IMR-90 (cell line): Measurements from ENCODE around the gene EGF.

Source experiments
- BHLHE40 ChIP-seq: fragments of 150-350 bp; IDR thresholded peaks from 2 replicates; pipeline ENCODE4 v1.6.1; 2016; ENCODE audit warnings: mild to moderate bottlenecking, low read depth, low read length
- CEBPB ChIP-seq: IDR thresholded peaks from 2 replicates; pipeline ENCODE4 v1.6.1; 2012; ENCODE audit warnings: low read depth, low read length, improper control_type of control experiment
- MAFK ChIP-seq: IDR thresholded peaks from 2 replicates; pipeline ENCODE4 v1.6.1; 2012; ENCODE audit warnings: low read depth, low read length, improper control_type of control experiment
- MAZ ChIP-seq: IDR thresholded peaks from 2 replicates; pipeline ENCODE4 v1.6.1; 2012; ENCODE audit warnings: low read depth, mild to moderate bottlenecking, low read length, improper control_type of control experiment, moderate library complexity, borderline replicate concordance
- MXI1 ChIP-seq: IDR thresholded peaks from 2 replicates; pipeline ENCODE4 v1.6.1; 2012; ENCODE audit warnings: low read depth, mild to moderate bottlenecking, low read length, moderate library complexity, borderline replicate concordance
- NFE2L2 ChIP-seq: fragments of 150-350 bp; IDR thresholded peaks from 2 replicates; pipeline ENCODE4 v1.6.1; 2016; ENCODE audit warnings: low read depth, mild to moderate bottlenecking, low read length
- POLR2A ChIP-seq: IDR thresholded peaks from 2 replicates; pipeline ENCODE4 v1.6.1; 2012; ENCODE audit warnings: mild to moderate bottlenecking, low read depth, low read length
- RAD21 ChIP-seq: IDR thresholded peaks from 2 replicates; pipeline ENCODE4 v1.6.1; 2012; ENCODE audit warnings: low read length, improper control_type of control experiment
- RCOR1 ChIP-seq: IDR thresholded peaks from 2 replicates; pipeline ENCODE4 v1.6.1; 2012; ENCODE audit warnings: mild to moderate bottlenecking, low read length, improper control_type of control experiment; ENCODE audit not compliant: insufficient replicate concordance
- SMC3 ChIP-seq: fragments of 150-350 bp; IDR thresholded peaks from 2 replicates; pipeline ENCODE4 v1.6.1; 2016; ENCODE audit warnings: low read depth, mild to moderate bottlenecking, antibody characterized with exemption, low read length, moderate library complexity
- TF ChIP-seq, protein P1 (sequence below): conservative IDR thresholded peaks from 2 replicates; pipeline ENCODE4 v1.5.1; 2012; ENCODE audit warnings: mild to moderate bottlenecking, low read depth, low read length, improper control_type of control experiment
- TF ChIP-seq, protein P2 (sequence below): fragments of 150-350 bp; IDR thresholded peaks from 2 replicates; pipeline ENCODE4 v1.6.1; 2017; ENCODE audit warnings: mild to moderate bottlenecking, antibody characterized with exemption, low read length, low read depth

DNA sequence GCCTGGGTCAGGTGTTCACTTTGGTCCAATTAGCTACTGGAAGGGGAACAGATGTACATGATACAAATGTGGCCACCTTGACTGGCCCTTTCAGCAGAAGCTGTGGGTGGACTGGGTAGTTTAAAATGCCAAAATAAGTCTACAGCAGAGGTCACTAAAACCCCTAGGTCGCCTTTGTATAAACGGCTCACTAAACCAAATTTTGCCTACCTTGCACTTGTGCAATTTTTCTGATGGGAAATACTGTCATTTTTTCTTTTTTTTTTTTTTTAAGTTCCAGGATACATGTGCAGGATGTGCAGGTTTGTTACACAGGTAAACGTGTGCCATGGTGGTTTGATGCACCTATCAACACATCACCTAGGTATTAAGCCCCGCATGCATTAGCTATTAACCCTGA, 109.8 kb downstream of the EGF start:
- no peak for TF ChIP-seq BHLHE40
- TF ChIP-seq, protein P1, sequence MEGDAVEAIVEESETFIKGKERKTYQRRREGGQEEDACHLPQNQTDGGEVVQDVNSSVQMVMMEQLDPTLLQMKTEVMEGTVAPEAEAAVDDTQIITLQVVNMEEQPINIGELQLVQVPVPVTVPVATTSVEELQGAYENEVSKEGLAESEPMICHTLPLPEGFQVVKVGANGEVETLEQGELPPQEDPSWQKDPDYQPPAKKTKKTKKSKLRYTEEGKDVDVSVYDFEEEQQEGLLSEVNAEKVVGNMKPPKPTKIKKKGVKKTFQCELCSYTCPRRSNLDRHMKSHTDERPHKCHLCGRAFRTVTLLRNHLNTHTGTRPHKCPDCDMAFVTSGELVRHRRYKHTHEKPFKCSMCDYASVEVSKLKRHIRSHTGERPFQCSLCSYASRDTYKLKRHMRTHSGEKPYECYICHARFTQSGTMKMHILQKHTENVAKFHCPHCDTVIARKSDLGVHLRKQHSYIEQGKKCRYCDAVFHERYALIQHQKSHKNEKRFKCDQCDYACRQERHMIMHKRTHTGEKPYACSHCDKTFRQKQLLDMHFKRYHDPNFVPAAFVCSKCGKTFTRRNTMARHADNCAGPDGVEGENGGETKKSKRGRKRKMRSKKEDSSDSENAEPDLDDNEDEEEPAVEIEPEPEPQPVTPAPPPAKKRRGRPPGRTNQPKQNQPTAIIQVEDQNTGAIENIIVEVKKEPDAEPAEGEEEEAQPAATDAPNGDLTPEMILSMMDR = no peak
- TF ChIP-seq CEBPB = no peak
- no peak for TF ChIP-seq SMC3
- 0 out of 2 replicates have a peak, but pooled peaks have one; percentile 5 for TF ChIP-seq MAFK
- no peak for TF ChIP-seq MXI1
- no peak for TF ChIP-seq POLR2A
- TF ChIP-seq RAD21 = no peak
- no peak for TF ChIP-seq MAZ
- TF ChIP-seq RCOR1 = no peak
- TF ChIP-seq, protein P2, sequence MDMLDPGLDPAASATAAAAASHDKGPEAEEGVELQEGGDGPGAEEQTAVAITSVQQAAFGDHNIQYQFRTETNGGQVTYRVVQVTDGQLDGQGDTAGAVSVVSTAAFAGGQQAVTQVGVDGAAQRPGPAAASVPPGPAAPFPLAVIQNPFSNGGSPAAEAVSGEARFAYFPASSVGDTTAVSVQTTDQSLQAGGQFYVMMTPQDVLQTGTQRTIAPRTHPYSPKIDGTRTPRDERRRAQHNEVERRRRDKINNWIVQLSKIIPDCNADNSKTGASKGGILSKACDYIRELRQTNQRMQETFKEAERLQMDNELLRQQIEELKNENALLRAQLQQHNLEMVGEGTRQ = no peak
- no peak for TF ChIP-seq NFE2L2
